ENCODE data around the gene PLCH1. TPM values are rescaled to one million over a fixed set of nuclear protein-coding genes. Genes with fewer than 3 reads are reported as not detected.

The PLCH1 gene
- total and polyA plus RNA-seq, 2 of the 8 experiments (the other 6 are each of a cell fraction or from before 2014, with no cell fraction given): 5.8 to 17.2 TPM

DNA sequence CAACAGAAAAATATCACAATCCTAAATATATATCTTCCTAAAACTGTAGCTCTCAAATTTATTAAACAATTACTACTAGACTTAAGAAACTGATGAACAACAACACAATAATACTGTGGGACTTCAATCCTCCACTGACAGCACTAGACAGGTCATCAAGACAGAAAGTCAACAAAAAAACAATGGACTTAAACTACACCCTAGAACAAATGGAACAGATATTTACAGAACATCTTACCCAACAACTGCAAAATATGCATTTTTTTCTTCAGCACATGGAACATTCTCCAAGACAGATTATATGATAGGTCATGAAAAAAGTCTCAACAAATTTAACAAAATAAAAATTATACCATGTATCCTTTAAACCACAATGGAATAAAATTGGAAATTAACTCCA, 133.4 kb downstream of the PLCH1 start (continued):
- TF ChIP-seq HDAC2 (IDR thresholded peaks at IDR 0.05; ENCODE audit: borderline replicate concordance in 1 of 2, low read depth in 2 of 2, low read length in 2 of 2) (no peak), RNF2 (IDR thresholded peaks at IDR 0.05; ENCODE audit: borderline replicate concordance, low read depth, low read length, missing control alignments, poor library complexity, severe bottlenecking) (no peak)

All from H1 (cell line).